Ishikawa (cell line): Measurements from ENCODE around the gene NUP50.

Experiments used
- CEBPB ChIP-seq: IDR thresholded peaks from 2 replicates; pipeline ENCODE4 v1.6.1; 2012
- CREB1 ChIP-seq: IDR thresholded peaks from 2 replicates; pipeline ENCODE4 v1.6.1; 2012; ENCODE audit warnings: low read depth
- EGR1 ChIP-seq: IDR thresholded peaks from 2 replicates; pipeline ENCODE4 v1.6.1; 2012
- EP300 ChIP-seq: IDR thresholded peaks from 2 replicates; pipeline ENCODE4 v1.6.1; 2012; ENCODE audit warnings: borderline replicate concordance
- FOXM1 ChIP-seq: IDR thresholded peaks from 2 replicates; pipeline ENCODE4 v1.6.1; 2012; ENCODE audit warnings: low read depth, borderline replicate concordance
- NFIC ChIP-seq: IDR thresholded peaks from 2 replicates; pipeline ENCODE4 v1.6.1; 2012
- RAD21 ChIP-seq: IDR thresholded peaks from 2 replicates; pipeline ENCODE4 v1.6.1; 2012; ENCODE audit warnings: low read depth
- TAF1 ChIP-seq: IDR thresholded peaks from 2 replicates; pipeline ENCODE4 v1.6.1; 2012; ENCODE audit warnings: low read depth, mild to moderate bottlenecking
- TCF12 ChIP-seq: IDR thresholded peaks from 2 replicates; pipeline ENCODE4 v1.6.1; 2012; ENCODE audit warnings: low read depth
- TEAD4 ChIP-seq: IDR thresholded peaks from 2 replicates; pipeline ENCODE4 v1.6.1; 2012
- YY1 ChIP-seq: IDR thresholded peaks from 2 replicates; pipeline ENCODE4 v1.6.1; 2012; ENCODE audit warnings: low read depth
- TF ChIP-seq, protein P1 (sequence below): IDR thresholded peaks from 2 replicates; pipeline ENCODE4 v1.6.1; 2012; ENCODE audit warnings: low read depth, mild to moderate bottlenecking
- TF ChIP-seq, protein P2 (sequence below): IDR thresholded peaks from 2 replicates; pipeline ENCODE4 v1.6.1; 2012
- TF ChIP-seq, protein P3 (sequence below): IDR thresholded peaks from 2 replicates; pipeline ENCODE4 v1.6.1; 2012

DNA sequence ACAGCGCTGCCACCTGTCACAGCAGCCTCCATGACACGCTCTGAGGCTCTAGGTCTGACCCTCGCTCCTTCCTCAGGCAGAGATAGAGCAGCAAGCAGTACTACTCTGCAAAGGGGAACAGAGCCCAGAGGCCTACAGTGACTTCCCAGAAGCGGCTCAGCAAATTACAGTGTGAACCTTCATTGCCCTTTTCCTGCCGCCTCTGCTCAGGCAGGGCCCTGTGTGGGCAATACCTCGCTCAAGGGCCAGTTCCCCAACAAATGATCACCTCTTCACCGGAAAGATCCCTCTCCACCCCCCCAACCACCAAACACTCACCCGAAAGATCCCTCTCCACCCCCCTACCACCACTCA is 64.7 kb downstream of the NUP50 start:
- TF ChIP-seq TCF12 (no peak), CEBPB (no peak), EGR1 (no peak), NFIC (no peak), RAD21 (no peak), TAF1 (no peak), TEAD4 (no peak), FOXM1 (no peak), EP300 (no peak), CREB1 (no peak), YY1 (no peak)
- TF ChIP-seq, protein P1, sequence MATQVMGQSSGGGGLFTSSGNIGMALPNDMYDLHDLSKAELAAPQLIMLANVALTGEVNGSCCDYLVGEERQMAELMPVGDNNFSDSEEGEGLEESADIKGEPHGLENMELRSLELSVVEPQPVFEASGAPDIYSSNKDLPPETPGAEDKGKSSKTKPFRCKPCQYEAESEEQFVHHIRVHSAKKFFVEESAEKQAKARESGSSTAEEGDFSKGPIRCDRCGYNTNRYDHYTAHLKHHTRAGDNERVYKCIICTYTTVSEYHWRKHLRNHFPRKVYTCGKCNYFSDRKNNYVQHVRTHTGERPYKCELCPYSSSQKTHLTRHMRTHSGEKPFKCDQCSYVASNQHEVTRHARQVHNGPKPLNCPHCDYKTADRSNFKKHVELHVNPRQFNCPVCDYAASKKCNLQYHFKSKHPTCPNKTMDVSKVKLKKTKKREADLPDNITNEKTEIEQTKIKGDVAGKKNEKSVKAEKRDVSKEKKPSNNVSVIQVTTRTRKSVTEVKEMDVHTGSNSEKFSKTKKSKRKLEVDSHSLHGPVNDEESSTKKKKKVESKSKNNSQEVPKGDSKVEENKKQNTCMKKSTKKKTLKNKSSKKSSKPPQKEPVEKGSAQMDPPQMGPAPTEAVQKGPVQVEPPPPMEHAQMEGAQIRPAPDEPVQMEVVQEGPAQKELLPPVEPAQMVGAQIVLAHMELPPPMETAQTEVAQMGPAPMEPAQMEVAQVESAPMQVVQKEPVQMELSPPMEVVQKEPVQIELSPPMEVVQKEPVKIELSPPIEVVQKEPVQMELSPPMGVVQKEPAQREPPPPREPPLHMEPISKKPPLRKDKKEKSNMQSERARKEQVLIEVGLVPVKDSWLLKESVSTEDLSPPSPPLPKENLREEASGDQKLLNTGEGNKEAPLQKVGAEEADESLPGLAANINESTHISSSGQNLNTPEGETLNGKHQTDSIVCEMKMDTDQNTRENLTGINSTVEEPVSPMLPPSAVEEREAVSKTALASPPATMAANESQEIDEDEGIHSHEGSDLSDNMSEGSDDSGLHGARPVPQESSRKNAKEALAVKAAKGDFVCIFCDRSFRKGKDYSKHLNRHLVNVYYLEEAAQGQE: no peak
- TF ChIP-seq, protein P2, sequence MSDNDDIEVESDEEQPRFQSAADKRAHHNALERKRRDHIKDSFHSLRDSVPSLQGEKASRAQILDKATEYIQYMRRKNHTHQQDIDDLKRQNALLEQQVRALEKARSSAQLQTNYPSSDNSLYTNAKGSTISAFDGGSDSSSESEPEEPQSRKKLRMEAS: no peak
- TF ChIP-seq, protein P3, sequence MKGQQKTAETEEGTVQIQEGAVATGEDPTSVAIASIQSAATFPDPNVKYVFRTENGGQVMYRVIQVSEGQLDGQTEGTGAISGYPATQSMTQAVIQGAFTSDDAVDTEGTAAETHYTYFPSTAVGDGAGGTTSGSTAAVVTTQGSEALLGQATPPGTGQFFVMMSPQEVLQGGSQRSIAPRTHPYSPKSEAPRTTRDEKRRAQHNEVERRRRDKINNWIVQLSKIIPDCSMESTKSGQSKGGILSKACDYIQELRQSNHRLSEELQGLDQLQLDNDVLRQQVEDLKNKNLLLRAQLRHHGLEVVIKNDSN: no peak
